B cell (primary cell): ENCODE results near the gene SERTAD2. TPM values are rescaled to one million over a fixed set of nuclear protein-coding genes. Genes with fewer than 3 reads are reported as not detected.

Experiments
- ATAC-seq: fragments of 200-7000 bp; cut with Tn5 transposase; one replicate; pipeline ENCODE4 v1.10.0; 2021; ENCODE audit warnings: low read depth, mild to moderate bottlenecking, moderate number of reproducible peaks, moderate library complexity
- CTCF ChIA-PET: fragments of 350-600 bp; sonication (Branson Sonifier 250); formaldehyde crosslinking; loops from one replicate; lab custom pipeline; 2021; ENCODE audit warnings: antibody characterized with exemption, inconsistent platforms; lab: Charles Lee
- POLR2A ChIA-PET: fragments of 350-600 bp; sonication (Branson Sonifier 250); formaldehyde crosslinking; loops from one replicate; lab custom pipeline; 2021; ENCODE audit warnings: antibody characterized with exemption; lab: Charles Lee
- DNase-seq: peaks from one replicate; pipeline ENCODE4 v3.0.0; 2013
- H2AFZ ChIP-seq: 2 replicates; pipeline ENCODE4 v1.6.1; 2012; ENCODE audit warnings: mild to moderate bottlenecking, low read depth, low read length; ENCODE audit not compliant: insufficient read depth, poor library complexity, severe bottlenecking
- H3K27ac ChIP-seq, 2 donors: 1 replicate in 1 of 2; 2 replicates in 1 of 2; pipeline ENCODE4 v1.5.1; 2012 to 2013; ENCODE audit warnings: low read length in 2 of 2, mild to moderate bottlenecking in 2 of 2, moderate library complexity in 1 of 2
- H3K27me3 ChIP-seq, 4 experiments: fragments of 200-600 bp in 1 of 4; sonication (generic) in 1 of 4; replicated peaks in 1 of 4; 1 replicate in 2 of 4; 2 replicates in 2 of 4; pipeline versions ENCODE4 v1.6.1 to v1.7.0; 2013 to 2016; ENCODE audit warnings: low read length in 3 of 4, mild to moderate bottlenecking in 2 of 4, mixed read lengths in 1 of 4, moderate library complexity in 1 of 4; ENCODE audit not compliant: insufficient read depth in 4 of 4, control insufficient read depth in 3 of 4; ENCODE audit errors: control extremely low read depth in 1 of 4
- H3K36me3 ChIP-seq, 2 experiments: replicated peaks in 1 of 2; 1 replicate in 1 of 2; 2 replicates in 1 of 2; pipeline versions ENCODE4 v1.6.1 to v1.7.1; 2013; ENCODE audit warnings: low read length in 1 of 2; ENCODE audit not compliant: insufficient read depth in 2 of 2, control insufficient read depth in 1 of 2; ENCODE audit errors: control extremely low read depth in 1 of 2, extremely low read depth in 1 of 2
- H3K4me1 ChIP-seq, 2 donors: fragments of 200-600 bp in 1 of 2; sonication (generic) in 1 of 2; 1 replicate in 1 of 2; 2 replicates in 1 of 2; pipeline versions ENCODE4 v1.5.1 to v1.6.1; 2013 to 2017; ENCODE audit warnings: low read length in 2 of 2; ENCODE audit not compliant: control insufficient read depth in 2 of 2, insufficient read depth in 2 of 2
- H3K4me2 ChIP-seq: replicated peaks from 2 replicates; pipeline ENCODE3; 2012; ENCODE audit warnings: mild to moderate bottlenecking, low read depth, low read length; ENCODE audit not compliant: poor library complexity, severe bottlenecking
- H3K4me3 ChIP-seq, 5 experiments: fragments of 200-600 bp in 1 of 5; sonication (generic) in 1 of 5; 1 replicate in 3 of 5; 2 replicates in 2 of 5; pipeline versions ENCODE4 v1.5.1 to v1.7.0; 2011 to 2016; ENCODE audit warnings: low read length in 4 of 5, mild to moderate bottlenecking in 4 of 5, low read depth in 2 of 5, control low read depth in 1 of 5, moderate library complexity in 1 of 5; ENCODE audit not compliant: insufficient read depth in 1 of 5; ENCODE audit errors: control extremely low read depth in 1 of 5, extremely low read depth in 1 of 5
- H3K79me2 ChIP-seq: fragments of 200-600 bp; sonication (generic); one replicate; pipeline ENCODE4 v1.6.0; 2016; ENCODE audit warnings: low read length; ENCODE audit not compliant: control insufficient read depth, insufficient read depth
- H3K9ac ChIP-seq: fragments of 200-600 bp; sonication (generic); 2 replicates; pipeline ENCODE4 v1.6.1; 2017; ENCODE audit warnings: mild to moderate bottlenecking, low read length, moderate library complexity
- H3K9me3 ChIP-seq, 3 donors: one replicate each; pipeline versions ENCODE4 v1.6.1 to v1.7.1; 2013; ENCODE audit warnings: low read length in 2 of 3; ENCODE audit not compliant: control insufficient read depth in 2 of 3, insufficient read depth in 1 of 3; ENCODE audit errors: control extremely low read depth in 1 of 3
- H4K20me1 ChIP-seq: 2 replicates; pipeline ENCODE4 v1.6.0; 2012; ENCODE audit warnings: mild to moderate bottlenecking, low read length; ENCODE audit not compliant: insufficient read depth, control insufficient read depth, poor library complexity, severe bottlenecking
- H3K27ac Mint-ChIP-seq: one replicate; pipeline ENCODE4 v1.8.0; 2021; ENCODE audit warnings: mixed read lengths
- H3K27me3 Mint-ChIP-seq: one replicate; pipeline ENCODE4 v1.8.0; 2021; ENCODE audit warnings: mixed read lengths
- H3K4me1 Mint-ChIP-seq: one replicate; pipeline ENCODE4 v1.8.0; 2021; ENCODE audit warnings: mixed read lengths
- H3K4me3 Mint-ChIP-seq: one replicate; pipeline ENCODE4 v1.8.0; 2021; ENCODE audit warnings: mixed read lengths
- H3K9me3 Mint-ChIP-seq: one replicate; pipeline ENCODE4 v1.8.0; 2022; ENCODE audit warnings: mixed read lengths; ENCODE audit not compliant: insufficient read depth
- CTCF ChIP-seq: fragments of 200-600 bp; IDR thresholded peaks from one replicate; pipeline ENCODE4 v1.8.0; 2022; ENCODE audit warnings: antibody characterized with exemption, mild to moderate bottlenecking
- EZH2 ChIP-seq: IDR thresholded peaks from 2 replicates; pipeline ENCODE4 v1.6.1; 2012; ENCODE audit warnings: borderline replicate concordance, low read depth, mild to moderate bottlenecking, moderate library complexity, low read length; ENCODE audit not compliant: insufficient read depth, poor library complexity, severe bottlenecking
- WGBS: methylation state at CpG from one replicate; pipeline ENCODE4 v1.1.5; 2013; ENCODE audit warnings: missing lambda C conversion rate; ENCODE audit not compliant: insufficient coverage; 5-methylcytosine and 5-hydroxymethylcytosine counted together
- intact Hi-C: fragments of 100-400 bp; cut with micrococcal nuclease; formaldehyde crosslinking; loops from one replicate; pipeline ENCODE4 v1.10.0; 2022
- polyA plus RNA-seq: library from polyadenylated mRNA; depleted of rRNA; stranded (reverse); fragments of >200 nt; gene quantifications from 2 replicates; pipeline ENCODE4 v1.2.3, GENCODE V29; 2012
- total RNA-seq, 2 donors: library from RNA; stranded (reverse); fragments of 120-200 nt in 1 of 2; gene quantifications; 1 replicate in 1 of 2; 2 replicates in 1 of 2; pipeline versions ENCODE4 v1.2.3 to v1.2.4, GENCODE V29; 2013 to 2022

Gene SERTAD2
- total and polyA plus RNA-seq, 2 donors (not counting 1 experiment from before 2014, with no cell fraction given): 49.5 to 66.8 TPM

DNA sequence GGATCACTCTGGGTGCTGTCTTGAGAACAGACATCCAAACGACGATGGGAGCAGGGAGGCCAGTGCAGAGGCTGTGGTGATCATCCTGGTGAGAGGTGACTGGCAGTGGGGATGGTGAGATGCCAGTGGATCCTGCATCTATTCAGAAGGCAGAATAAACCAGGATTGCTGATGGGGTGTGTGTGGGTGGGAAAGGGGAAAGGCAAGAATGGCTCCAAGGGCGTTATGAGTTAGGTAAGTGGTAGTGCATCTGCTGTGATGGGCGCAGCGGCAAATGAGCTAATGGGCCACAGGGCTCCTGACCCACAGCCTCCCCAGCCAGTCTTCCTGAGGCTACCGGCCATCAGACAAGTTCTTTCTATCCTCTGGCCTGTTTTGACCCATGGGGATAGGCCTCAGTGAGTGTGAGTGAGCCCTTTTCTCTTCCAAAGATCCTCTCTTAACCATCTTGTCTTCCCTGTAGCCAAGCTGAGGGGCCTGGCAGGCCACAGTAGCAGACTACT lies 29.6 kb downstream of the SERTAD2 start:
- DNase-seq: no peak
- ATAC-seq: no peak
- Histone ChIP-seq H3K79me2 (peaks cover 42% of the 10 kb centered on the region), H3K4me1 (peaks cover 7 to 13% of the 10 kb centered on the region in 2 donors), H3K36me3 (no peaks in the 10 kb centered on the region), H3K4me2 (no peak overlapping the region), H3K27ac (no peak overlapping the region), H2AFZ (no peak overlapping the region), H3K9ac (no peak overlapping the region), H3K27me3 (no peaks in the 10 kb centered on the region), H3K9me3 (no peaks in the 10 kb centered on the region), H3K4me3 (no peak overlapping the region), H4K20me1 (peaks cover 9% of the 10 kb centered on the region)
- TF ChIP-seq EZH2: no peak
- no peak for TF ChIP-seq CTCF
- Mint-ChIP-seq H3K9me3 (no peaks in the 10 kb centered on the region), H3K4me1 (peaks cover 20% of the 10 kb centered on the region), H3K4me3 (no peak overlapping the region), H3K27ac (peak overlapping the region; percentile 15), H3K27me3 (no peaks in the 10 kb centered on the region)
- POLR2A ChIA-PET: no interaction called here
- CTCF ChIA-PET: interaction anchor here (0.8 to 3.9 kb wide), 3 partner anchors 15 to 64 kb away, joined by 3 to 16 read pairs (median 6); no protein-coding TSS in a partner anchor
- WGBS: 96% methylated on average over 4 of the region's 6 CpGs
- intact Hi-C loops: no loop called here

- Histone ChIP-seq H3K36me3 (no peaks in the 10 kb centered on the region), H3K79me2 (peaks cover 33% of the 10 kb centered on the region), H3K27me3 (no peaks in the 10 kb centered on the region), H3K9ac (no peak overlapping the region), H3K4me2 (no peak overlapping the region), H4K20me1 (peaks cover 1% of the 10 kb centered on the region), H3K9me3 (no peaks in the 10 kb centered on the region), H2AFZ (no peak overlapping the region), H3K4me1 (peaks cover 7 to 13% of the 10 kb centered on the region in 2 donors), H3K4me3 (no peak overlapping the region), H3K27ac (no peak overlapping the region)
- POLR2A ChIA-PET: no interaction called here
- CTCF ChIA-PET: interaction anchor here (0.6 to 3.9 kb wide), 5 partner anchors 14 to 63 kb away, joined by 3 to 16 read pairs (median 3); partner anchors contain the start of gene SERTAD2
- WGBS: 92% methylated on average over 11 of the region's 13 CpGs
- ATAC-seq: no peak
- H3K4me1 Mint-ChIP-seq: peaks cover 15% of the 10 kb centered on the region
- no peaks in the 10 kb centered on the region for H3K27me3 Mint-ChIP-seq
- intact Hi-C loops: no loop called here
- TF ChIP-seq EZH2 (no peak), CTCF (no peak)
- H3K27ac Mint-ChIP-seq: no peak overlapping the region
- DNase-seq: no peak
- H3K4me3 Mint-ChIP-seq: no peak overlapping the region
- H3K9me3 Mint-ChIP-seq: no peaks in the 10 kb centered on the region
These were observed 30.4 kb downstream of the SERTAD2 start for GRCh38 chr2:64623242-64623850.
